Mesenchymal stem cell (in vitro differentiated cells and primary cell): Measurements from ENCODE around the gene TTLL10.

Experiments
- DNase-seq: peaks from one replicate; pipeline ENCODE4 v3.0.0-alpha.2; 2013
- H2AFZ ChIP-seq: one replicate; pipeline ENCODE4 v1.6.1; 2013; ENCODE audit warnings: low read depth, mild to moderate bottlenecking, control low read depth, inconsistent platforms, low read length, moderate library complexity
- H2AK5ac ChIP-seq: 2 replicates; pipeline ENCODE4 v1.6.1; 2013; ENCODE audit warnings: low read length, moderate library complexity, mild to moderate bottlenecking, inconsistent platforms; ENCODE audit not compliant: severe bottlenecking
- H2BK120ac ChIP-seq: one replicate; pipeline ENCODE4 v1.6.1; 2013; ENCODE audit warnings: low read depth, mild to moderate bottlenecking, inconsistent platforms, low read length, moderate library complexity
- H2BK12ac ChIP-seq, 2 experiments: one replicate each; pipeline ENCODE4 v1.6.1; 2013; ENCODE audit warnings: inconsistent platforms in 2 of 2, low read length in 2 of 2, mild to moderate bottlenecking in 2 of 2, moderate library complexity in 2 of 2, control low read depth in 1 of 2
- H2BK15ac ChIP-seq: one replicate; pipeline ENCODE4 v1.6.1; 2013; ENCODE audit warnings: mild to moderate bottlenecking, low read depth, inconsistent platforms; ENCODE audit not compliant: poor library complexity, severe bottlenecking
- H2BK5ac ChIP-seq: 2 replicates; pipeline ENCODE4 v1.6.1; 2013; ENCODE audit warnings: low read depth, mild to moderate bottlenecking, low read length, control low read depth, inconsistent platforms; ENCODE audit not compliant: poor library complexity, severe bottlenecking
- H3K14ac ChIP-seq, 2 experiments: one replicate each; pipeline ENCODE4 v1.6.1; 2013; ENCODE audit warnings: inconsistent platforms in 2 of 2, low read length in 2 of 2, control low read depth in 1 of 2, mild to moderate bottlenecking in 1 of 2, moderate library complexity in 1 of 2
- H3K18ac ChIP-seq, 2 experiments: one replicate each; pipeline ENCODE4 v1.6.1; 2013; ENCODE audit warnings: inconsistent platforms in 2 of 2, low read length in 2 of 2, control low read depth in 1 of 2, low read depth in 1 of 2, mild to moderate bottlenecking in 1 of 2
- H3K23ac ChIP-seq, 2 experiments: one replicate each; pipeline ENCODE4 v1.6.1; 2013; ENCODE audit warnings: inconsistent platforms in 2 of 2, low read length in 2 of 2, mild to moderate bottlenecking in 2 of 2, moderate library complexity in 2 of 2, control low read depth in 1 of 2
- H3K27ac ChIP-seq: 2 replicates; pipeline ENCODE4 v1.5.1; 2013; ENCODE audit warnings: mild to moderate bottlenecking, moderate library complexity, low read length, control low read depth, inconsistent platforms; ENCODE audit not compliant: poor library complexity, severe bottlenecking
- H3K27me3 ChIP-seq, 2 experiments: 2 replicates each; pipeline versions ENCODE4 v1.6.1 to v1.7.0; 2013; ENCODE audit warnings: low read length in 2 of 2, mild to moderate bottlenecking in 2 of 2, moderate library complexity in 2 of 2, control low read depth in 1 of 2, inconsistent platforms in 1 of 2; ENCODE audit not compliant: control insufficient read depth in 1 of 2, insufficient read depth in 1 of 2
- H3K36me3 ChIP-seq, 2 experiments: 2 replicates each; pipeline versions ENCODE4 v1.6.1 to v1.7.0; 2013; ENCODE audit warnings: low read length in 2 of 2, control low read depth in 1 of 2, inconsistent platforms in 1 of 2, low read depth in 1 of 2, mild to moderate bottlenecking in 1 of 2; ENCODE audit not compliant: insufficient read depth in 2 of 2, control insufficient read depth in 1 of 2
- H3K4ac ChIP-seq, 2 experiments: one replicate each; pipeline ENCODE4 v1.6.1; 2013; ENCODE audit warnings: inconsistent platforms in 2 of 2, low read length in 2 of 2, mild to moderate bottlenecking in 2 of 2, moderate library complexity in 2 of 2, control low read depth in 1 of 2, low read depth in 1 of 2
- H3K4me1 ChIP-seq: 2 replicates; pipeline ENCODE4 v1.6.1; 2013; ENCODE audit warnings: low read depth, low read length, control low read depth; ENCODE audit not compliant: control insufficient read depth, insufficient read depth
- H3K4me2 ChIP-seq: 2 replicates; pipeline ENCODE4 v1.6.1; 2013; ENCODE audit warnings: low read length, mild to moderate bottlenecking, inconsistent platforms; ENCODE audit not compliant: poor library complexity, severe bottlenecking
- H3K4me3 ChIP-seq, 2 experiments: 2 replicates each; pipeline versions ENCODE4 v1.5.1 to v1.7.0; 2013; ENCODE audit warnings: low read length in 2 of 2, mild to moderate bottlenecking in 2 of 2, control low read depth in 1 of 2, low read depth in 1 of 2; ENCODE audit not compliant: insufficient read depth in 1 of 2
- H3K79me1 ChIP-seq: replicated peaks from 2 replicates; pipeline ENCODE4 v1.6.1; 2013; ENCODE audit warnings: mild to moderate bottlenecking, control low read depth, low read length, inconsistent platforms; ENCODE audit not compliant: poor library complexity, severe bottlenecking
- H3K9ac ChIP-seq: 2 replicates; pipeline ENCODE4 v1.7.0; 2013; ENCODE audit warnings: mild to moderate bottlenecking, low read length, moderate library complexity
- H3K9me3 ChIP-seq: 2 replicates; pipeline ENCODE4 v1.7.0; 2013; ENCODE audit warnings: mild to moderate bottlenecking, low read length; ENCODE audit not compliant: control insufficient read depth
- H4K8ac ChIP-seq: one replicate; pipeline ENCODE4 v1.6.1; 2013; ENCODE audit warnings: inconsistent platforms, mild to moderate bottlenecking, low read length, moderate library complexity
- H4K91ac ChIP-seq: one replicate; pipeline ENCODE4 v1.6.1; 2013; ENCODE audit warnings: mild to moderate bottlenecking, low read length, inconsistent platforms
- WGBS: methylation state at CpG from one replicate; pipeline ENCODE4 v1.1.7; 2013; ENCODE audit warnings: mixed read lengths; 5-methylcytosine and 5-hydroxymethylcytosine counted together

The TTLL10 gene

DNA sequence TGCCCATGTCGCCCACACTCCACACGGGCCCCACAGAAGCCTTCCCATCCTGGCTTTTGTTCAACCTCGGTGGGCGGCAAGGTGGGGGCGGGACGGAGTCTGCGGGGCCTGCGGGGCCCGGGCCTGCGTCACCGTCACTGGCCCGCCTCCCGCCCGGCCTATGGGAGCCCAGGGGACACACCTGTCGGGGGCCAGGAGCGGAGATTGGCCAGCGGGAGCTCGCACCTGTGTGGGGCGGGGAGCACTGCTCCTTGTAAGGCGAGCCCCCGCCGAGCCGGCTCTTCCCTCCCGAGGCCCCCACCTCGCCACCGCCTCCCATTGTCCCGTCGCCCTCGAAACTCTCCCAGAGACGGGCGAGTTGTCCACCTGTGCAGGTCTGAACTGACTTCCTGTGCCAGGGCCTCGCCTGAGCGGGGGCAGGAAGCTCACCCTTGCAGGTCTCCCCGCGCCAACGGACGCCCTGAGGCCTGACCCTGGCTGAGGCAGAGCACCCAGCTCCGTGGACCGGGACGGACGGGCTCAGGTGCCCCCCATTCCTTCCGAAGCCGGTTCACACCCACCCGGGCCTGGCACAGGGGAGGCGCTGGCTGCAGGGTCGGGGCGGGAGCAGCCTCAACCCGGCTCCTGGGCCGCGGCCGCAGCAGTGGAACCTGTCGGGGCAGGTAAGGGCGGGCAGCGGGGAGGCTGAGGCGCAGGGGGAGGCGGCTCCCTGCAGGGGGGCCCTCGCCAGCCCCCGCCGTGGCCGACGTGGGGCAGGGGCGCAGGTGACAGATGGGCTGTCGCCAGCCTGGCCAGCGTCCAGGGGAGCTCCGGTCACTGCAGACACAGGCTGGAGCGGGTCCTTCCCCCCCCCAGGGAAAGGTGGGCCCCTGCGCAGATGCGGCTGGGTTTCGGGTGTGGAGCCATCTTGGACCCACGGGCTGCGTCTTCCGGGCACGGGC, 10.8 kb upstream of the TTLL10 start:
- H2BK5ac ChIP-seq = peak overlapping the region; percentile 66
- H2AFZ ChIP-seq = no peak overlapping the region
- H3K27me3 ChIP-seq = peaks cover 0 to 61% of the 10 kb centered on the region in 2 experiments
- no peak overlapping the region for H3K23ac ChIP-seq
- H3K4me3 ChIP-seq = peak overlapping the region in 1 of 2 experiments; percentile 14
- H3K27ac ChIP-seq = no peak overlapping the region
- peak overlapping the region; percentile 93 for H2AK5ac ChIP-seq
- H3K14ac ChIP-seq = no peak overlapping the region
- peaks cover 0 to 27% of the 10 kb centered on the region in 2 experiments for H3K36me3 ChIP-seq
- H4K91ac ChIP-seq = no peak overlapping the region
- no peak overlapping the region for H3K18ac ChIP-seq
- no peak overlapping the region for H3K4ac ChIP-seq
- no peak overlapping the region for H2BK120ac ChIP-seq
- 78% methylated on average over 69 of the region's 73 CpGs for WGBS
- H3K79me1 ChIP-seq = peaks cover 7% of the 10 kb centered on the region
- H3K4me2 ChIP-seq = no peak overlapping the region
- no peak overlapping the region for H4K8ac ChIP-seq
- no peak overlapping the region for H2BK15ac ChIP-seq
- no peak overlapping the region for H2BK12ac ChIP-seq
- H3K9me3 ChIP-seq = no peaks in the 10 kb centered on the region
- peaks cover 68% of the 10 kb centered on the region for H3K4me1 ChIP-seq
- no peak for DNase-seq
- no peak overlapping the region for H3K9ac ChIP-seq

GRCh38 chr1:1163538-1164070, 10.1 kb upstream of the TTLL10 start:
- H4K8ac ChIP-seq = no peak overlapping the region
- H3K27me3 ChIP-seq = peaks cover 0 to 68% of the 10 kb centered on the region in 2 experiments
- peak overlapping the region in 1 of 2 experiments; percentile 14 for H3K4me3 ChIP-seq
- no peaks in the 10 kb centered on the region for H3K9me3 ChIP-seq
- H4K91ac ChIP-seq = no peak overlapping the region
- H2BK15ac ChIP-seq = no peak overlapping the region
- H3K23ac ChIP-seq = no peak overlapping the region
- no peak overlapping the region for H2BK12ac ChIP-seq
- H2BK120ac ChIP-seq = no peak overlapping the region
- H3K14ac ChIP-seq = no peak overlapping the region
- DNase-seq = no peak
- peak overlapping the region; percentile 2 for H2BK5ac ChIP-seq
- WGBS = 96% methylated on average over 33 of the region's 33 CpGs
- H3K27ac ChIP-seq = peak overlapping the region; percentile 79
- peak overlapping the region; percentile 42 for H2AK5ac ChIP-seq
- peaks cover 0 to 34% of the 10 kb centered on the region in 2 experiments for H3K36me3 ChIP-seq
- H3K4me2 ChIP-seq = no peak overlapping the region
- H3K9ac ChIP-seq = no peak overlapping the region
- H2AFZ ChIP-seq = no peak overlapping the region
- H3K18ac ChIP-seq = no peak overlapping the region
- H3K4me1 ChIP-seq = peaks cover 68% of the 10 kb centered on the region
- peaks cover 9% of the 10 kb centered on the region for H3K79me1 ChIP-seq
- H3K4ac ChIP-seq = no peak overlapping the region

DNA sequence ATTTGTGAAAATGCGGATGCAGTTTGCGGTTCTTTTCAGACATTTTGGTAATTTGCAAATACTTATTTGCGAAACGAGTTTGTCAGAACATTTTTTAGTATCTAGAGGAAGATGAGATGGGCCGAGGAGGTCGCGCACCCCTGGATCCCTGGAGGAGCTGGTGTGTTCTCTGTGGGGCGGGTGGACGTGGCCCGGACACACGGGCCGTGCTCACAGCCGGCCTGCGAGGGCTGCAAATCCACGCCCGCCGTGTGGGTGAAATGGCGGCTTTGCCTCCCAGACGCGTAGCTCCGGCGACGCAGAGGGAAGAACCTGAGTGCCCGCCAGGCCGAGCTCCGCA, 9.3 kb upstream of the TTLL10 start:
- H3K79me1 ChIP-seq = peaks cover 9% of the 10 kb centered on the region
- H3K18ac ChIP-seq = no peak overlapping the region
- no peak overlapping the region for H3K23ac ChIP-seq
- H2AFZ ChIP-seq = no peak overlapping the region
- H4K8ac ChIP-seq = no peak overlapping the region
- no peak overlapping the region for H3K9ac ChIP-seq
- peaks cover 0 to 74% of the 10 kb centered on the region in 2 experiments for H3K27me3 ChIP-seq
- H3K27ac ChIP-seq = peak overlapping the region; percentile 79
- 71% methylated on average over 26 of the region's 26 CpGs for WGBS
- H2BK12ac ChIP-seq = no peak overlapping the region
- H3K4ac ChIP-seq = no peak overlapping the region
- no peak overlapping the region for H2BK15ac ChIP-seq
- peak overlapping the region; percentile 63 for H2BK5ac ChIP-seq
- H3K14ac ChIP-seq = no peak overlapping the region
- H4K91ac ChIP-seq = no peak overlapping the region
- H2AK5ac ChIP-seq = peak overlapping the region; percentile 93
- peaks cover 70% of the 10 kb centered on the region for H3K4me1 ChIP-seq
- peaks cover 0 to 39% of the 10 kb centered on the region in 2 experiments for H3K36me3 ChIP-seq
- DNase-seq = no peak
- H3K4me3 ChIP-seq = no peak overlapping the region
- H3K9me3 ChIP-seq = no peaks in the 10 kb centered on the region
- H3K4me2 ChIP-seq = peak overlapping the region; percentile 87
- no peak overlapping the region for H2BK120ac ChIP-seq

- H3K4me2 ChIP-seq = peak overlapping the region; percentile 87
- peak overlapping the region; percentile 98 for H2AK5ac ChIP-seq
- H2AFZ ChIP-seq = no peak overlapping the region
- H4K91ac ChIP-seq = no peak overlapping the region
- H3K18ac ChIP-seq = no peak overlapping the region
- peaks cover 75% of the 10 kb centered on the region for H3K4me1 ChIP-seq
- H3K27ac ChIP-seq = peak overlapping the region; percentile 98
- no peak overlapping the region for H3K9ac ChIP-seq
- no peaks in the 10 kb centered on the region for H3K9me3 ChIP-seq
- H3K4me3 ChIP-seq = peak overlapping the region in 1 of 2 experiments; percentile 60
- peaks cover 0 to 79% of the 10 kb centered on the region in 2 experiments for H3K27me3 ChIP-seq
- no peak overlapping the region for H2BK12ac ChIP-seq
- no peak for DNase-seq
- no peak overlapping the region for H2BK120ac ChIP-seq
- no peak overlapping the region for H3K14ac ChIP-seq
- no peak overlapping the region for H2BK15ac ChIP-seq
- no peak overlapping the region for H4K8ac ChIP-seq
- no peak overlapping the region for H3K23ac ChIP-seq
- WGBS = 51% methylated on average over 48 of the region's 48 CpGs
- peaks cover 0 to 45% of the 10 kb centered on the region in 2 experiments for H3K36me3 ChIP-seq
- no peak overlapping the region for H3K4ac ChIP-seq
- H2BK5ac ChIP-seq = peak overlapping the region; percentile 87
- peaks cover 12% of the 10 kb centered on the region for H3K79me1 ChIP-seq
Measured at GRCh38 chr1:1164701-1165451, 8.8 kb upstream of the TTLL10 start.
